PC-9 (cell line): ENCODE results near the gene DDX55.

ENCODE experiments used
- EZH2 ChIP-seq: fragments of 200-600 bp; sonication (generic); IDR thresholded peaks from 2 replicates; pipeline ENCODE4 v1.8.0; 2017; ENCODE audit warnings: antibody characterized with exemption, low read depth
- TF ChIP-seq, protein P1 (sequence below): fragments of 200-600 bp; sonication (generic); conservative IDR thresholded peaks from 2 replicates; pipeline ENCODE4 v1.6.1; 2017; ENCODE audit warnings: mixed run types, antibody characterized with exemption, mild to moderate bottlenecking, moderate library complexity

GRCh38 chr12:123645380-123645779, 43.5 kb downstream of the DDX55 start:
- TF ChIP-seq, protein P1, sequence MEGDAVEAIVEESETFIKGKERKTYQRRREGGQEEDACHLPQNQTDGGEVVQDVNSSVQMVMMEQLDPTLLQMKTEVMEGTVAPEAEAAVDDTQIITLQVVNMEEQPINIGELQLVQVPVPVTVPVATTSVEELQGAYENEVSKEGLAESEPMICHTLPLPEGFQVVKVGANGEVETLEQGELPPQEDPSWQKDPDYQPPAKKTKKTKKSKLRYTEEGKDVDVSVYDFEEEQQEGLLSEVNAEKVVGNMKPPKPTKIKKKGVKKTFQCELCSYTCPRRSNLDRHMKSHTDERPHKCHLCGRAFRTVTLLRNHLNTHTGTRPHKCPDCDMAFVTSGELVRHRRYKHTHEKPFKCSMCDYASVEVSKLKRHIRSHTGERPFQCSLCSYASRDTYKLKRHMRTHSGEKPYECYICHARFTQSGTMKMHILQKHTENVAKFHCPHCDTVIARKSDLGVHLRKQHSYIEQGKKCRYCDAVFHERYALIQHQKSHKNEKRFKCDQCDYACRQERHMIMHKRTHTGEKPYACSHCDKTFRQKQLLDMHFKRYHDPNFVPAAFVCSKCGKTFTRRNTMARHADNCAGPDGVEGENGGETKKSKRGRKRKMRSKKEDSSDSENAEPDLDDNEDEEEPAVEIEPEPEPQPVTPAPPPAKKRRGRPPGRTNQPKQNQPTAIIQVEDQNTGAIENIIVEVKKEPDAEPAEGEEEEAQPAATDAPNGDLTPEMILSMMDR: no peak
- no peak for TF ChIP-seq EZH2
